A172 (cell line): ENCODE results near the gene GPRIN3. TPM values are rescaled to one million over a fixed set of nuclear protein-coding genes. Genes with fewer than 3 reads are reported as not detected.

Source experiments
- DNase-seq: peaks from one replicate; pipeline ENCODE4 v3.0.0-alpha.2; 2015; ENCODE audit warnings: low spot score
- total RNA-seq: library from RNA; depleted of rRNA; stranded (reverse); fragments of >200 nt; shearing (Covaris generic); gene quantifications from 2 replicates; pipeline ENCODE4 v1.2.3, GENCODE V29; 2014; rRNA removed

GPRIN3 gene
- total RNA-seq, result 0.41 and 0.79 TPM in 2 replicates

DNA sequence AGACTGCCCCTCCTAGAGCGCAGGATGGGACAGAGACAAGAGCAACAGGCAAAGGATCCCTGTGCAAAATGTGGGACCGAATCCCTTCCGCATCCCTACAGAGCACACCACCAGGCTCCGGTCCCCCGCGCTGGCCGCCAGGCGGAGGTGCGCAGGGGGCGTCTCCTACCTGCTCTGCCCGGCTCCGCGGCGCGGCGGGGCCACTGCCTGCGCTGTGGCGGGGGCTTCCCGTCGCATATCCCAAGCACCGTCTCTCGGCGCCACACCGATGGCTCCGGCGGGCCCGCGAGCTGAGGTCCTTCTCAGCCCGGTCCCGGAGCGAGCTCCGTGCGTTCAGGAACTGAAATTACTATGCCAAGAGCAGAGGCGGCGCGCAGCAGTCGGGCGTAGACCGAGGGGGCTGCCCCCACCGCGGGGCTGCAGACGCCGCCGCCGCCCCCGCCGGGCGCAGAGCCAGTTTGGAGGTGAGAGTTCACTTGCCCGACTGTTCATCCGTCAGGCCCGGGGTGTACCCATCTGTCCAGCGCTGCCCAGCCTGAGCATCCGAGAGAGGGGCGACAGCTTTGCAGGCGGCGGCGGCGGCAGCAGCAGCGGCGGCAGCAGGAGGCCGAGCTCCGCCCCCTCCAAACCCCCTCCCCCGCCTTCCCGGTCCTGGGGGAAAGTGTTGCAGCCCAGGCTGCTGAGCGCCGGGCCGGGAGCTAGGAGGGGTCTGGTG lies at the start of gene GPRIN3:
Gene GPRIN3, minus strand, starts transcription at position 355 of the 715 bp plus-strand sequence. CDS start 57,690 bp downstream, outside the sequence.
- DNase-seq, result peak; percentile 4

DNA sequence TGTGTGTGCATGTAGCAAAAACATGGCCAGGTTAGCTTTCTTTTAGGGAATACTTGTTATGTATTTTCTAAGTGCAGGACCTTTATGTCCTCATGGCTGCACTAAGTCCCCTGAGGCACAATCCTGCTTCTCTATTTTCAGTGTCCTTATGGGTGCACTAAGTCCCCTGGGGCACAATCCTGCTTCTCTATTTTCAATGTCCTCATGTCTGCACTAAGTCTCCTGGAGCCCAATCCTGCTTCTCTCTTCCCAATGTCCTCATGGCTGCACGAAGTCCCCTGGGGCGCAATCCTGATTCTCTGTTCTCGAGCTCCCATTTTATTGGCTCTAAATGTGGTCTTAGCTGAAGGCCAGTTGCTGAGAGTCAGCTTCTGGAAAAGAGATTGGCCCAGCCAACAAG lies 49.7 kb upstream of the GPRIN3 start:
- no peak for DNase-seq

DNA sequence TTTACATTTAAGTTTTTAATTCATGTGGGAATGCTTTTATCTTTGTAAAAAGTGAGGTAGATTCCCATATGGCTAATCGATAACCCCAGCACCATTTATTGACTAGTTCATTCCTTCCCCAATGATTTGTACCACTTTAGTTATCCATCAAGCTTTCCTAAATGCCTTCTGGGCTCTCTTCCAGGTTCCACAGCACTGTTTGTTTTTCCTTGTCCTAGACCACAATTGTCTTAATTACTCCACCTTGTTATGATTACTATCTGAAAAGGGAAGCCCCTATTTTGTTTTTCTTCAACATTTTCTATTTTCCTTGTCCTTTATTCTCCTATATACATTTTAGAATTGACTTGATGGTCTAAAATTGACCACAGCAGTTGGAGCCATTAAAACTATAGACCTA lies 48.5 kb upstream of the GPRIN3 start:
- peak; percentile 51 for DNase-seq

DNA sequence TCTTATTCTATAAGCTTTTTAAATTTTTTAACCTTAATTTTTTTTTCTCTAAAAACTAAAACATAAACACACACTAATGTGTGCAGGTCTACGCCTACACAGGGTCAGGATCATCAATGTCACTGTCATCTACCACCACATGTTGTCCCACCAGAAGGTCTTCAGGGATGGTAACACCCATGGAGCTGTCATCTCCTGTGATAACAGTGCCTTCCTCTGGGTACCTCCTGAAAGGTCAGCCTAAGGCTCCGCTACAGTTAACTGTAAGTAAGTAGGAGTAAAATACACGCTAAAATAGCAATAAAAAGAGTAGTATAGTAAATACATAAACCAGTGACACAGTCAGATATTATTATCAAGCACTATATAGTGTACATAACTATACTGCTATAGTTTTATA lies 45.9 kb upstream of the GPRIN3 start:
- DNase-seq, result no peak

DNA sequence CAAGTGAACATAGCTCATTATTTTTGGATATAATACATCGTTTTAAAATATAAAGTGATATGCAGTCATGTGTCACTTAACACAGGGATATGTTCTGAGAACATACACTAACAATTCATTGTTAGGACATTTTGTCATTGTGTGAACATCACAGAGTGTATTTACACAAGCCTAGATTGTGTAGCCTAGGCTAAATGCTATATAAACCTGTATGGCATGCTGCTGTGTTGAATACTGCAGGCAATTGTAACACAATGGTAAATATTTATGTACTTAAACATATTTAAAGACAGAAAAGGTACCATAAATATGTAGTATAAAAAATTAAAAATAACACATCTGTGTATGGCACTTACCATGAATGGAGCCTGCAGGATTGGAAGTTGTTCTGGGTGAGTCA lies 44.9 kb upstream of the GPRIN3 start:
- no peak for DNase-seq

DNA sequence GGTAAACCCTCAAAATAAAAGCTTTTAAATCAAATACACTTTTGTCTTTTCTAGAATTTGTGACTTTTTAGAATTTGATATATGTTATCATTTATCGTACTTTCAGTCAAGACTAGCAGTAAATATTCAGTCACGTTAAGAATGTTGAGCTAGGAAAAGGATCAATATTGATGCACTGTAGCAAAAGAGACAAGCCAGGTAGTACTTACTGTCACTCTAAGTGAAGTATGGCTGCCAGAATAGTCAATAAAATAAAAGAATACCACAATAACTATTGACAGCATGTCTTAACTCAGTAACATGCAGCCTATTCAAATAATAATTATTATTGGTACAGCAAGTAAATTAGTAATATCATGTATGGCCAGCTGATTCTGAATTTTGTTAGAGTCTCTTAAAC lies 43.6 kb upstream of the GPRIN3 start:
- no peak for DNase-seq

DNA sequence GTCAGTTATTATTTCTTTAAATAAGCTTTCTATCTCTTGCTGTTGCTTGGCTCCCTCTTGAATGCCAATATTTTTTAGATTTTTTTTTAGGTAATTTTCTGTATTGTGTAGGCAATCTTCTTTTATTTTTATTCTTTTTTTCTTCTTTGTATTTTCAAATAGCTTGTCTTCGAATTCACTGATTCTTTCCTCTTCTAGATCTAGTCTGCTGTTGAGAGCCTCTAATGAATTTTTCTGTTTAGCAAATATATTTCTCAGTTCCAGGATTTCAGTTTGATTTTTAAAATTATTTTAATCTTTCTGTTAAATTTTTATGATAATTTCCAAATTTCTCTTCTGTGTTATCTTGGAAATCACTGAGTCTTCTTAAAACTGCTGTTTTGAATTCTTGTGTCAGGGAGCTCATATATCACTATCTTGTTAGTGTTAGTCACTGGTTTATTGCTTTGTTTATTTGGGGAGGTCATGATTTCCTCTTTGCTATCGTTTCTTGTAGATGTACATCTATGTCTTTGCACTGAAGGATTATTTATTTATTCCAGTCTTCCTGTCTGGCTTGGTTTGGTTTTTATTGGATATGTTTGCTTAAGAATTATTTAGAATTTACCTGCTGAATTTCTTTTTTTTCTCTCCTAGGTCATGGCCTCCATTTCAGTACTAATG lies 39.9 kb upstream of the GPRIN3 start:
- DNase-seq, result peak; percentile 11

- no peak for DNase-seq
Measured at GRCh38 chr4:89344571-89344970, 37.0 kb upstream of the GPRIN3 start.

GRCh38 chr4:89338206-89338605 lies 30.6 kb upstream of the GPRIN3 start:
- DNase-seq, result no peak

GRCh38 chr4:89337681-89338080 lies 30.1 kb upstream of the GPRIN3 start:
- no peak for DNase-seq

DNA sequence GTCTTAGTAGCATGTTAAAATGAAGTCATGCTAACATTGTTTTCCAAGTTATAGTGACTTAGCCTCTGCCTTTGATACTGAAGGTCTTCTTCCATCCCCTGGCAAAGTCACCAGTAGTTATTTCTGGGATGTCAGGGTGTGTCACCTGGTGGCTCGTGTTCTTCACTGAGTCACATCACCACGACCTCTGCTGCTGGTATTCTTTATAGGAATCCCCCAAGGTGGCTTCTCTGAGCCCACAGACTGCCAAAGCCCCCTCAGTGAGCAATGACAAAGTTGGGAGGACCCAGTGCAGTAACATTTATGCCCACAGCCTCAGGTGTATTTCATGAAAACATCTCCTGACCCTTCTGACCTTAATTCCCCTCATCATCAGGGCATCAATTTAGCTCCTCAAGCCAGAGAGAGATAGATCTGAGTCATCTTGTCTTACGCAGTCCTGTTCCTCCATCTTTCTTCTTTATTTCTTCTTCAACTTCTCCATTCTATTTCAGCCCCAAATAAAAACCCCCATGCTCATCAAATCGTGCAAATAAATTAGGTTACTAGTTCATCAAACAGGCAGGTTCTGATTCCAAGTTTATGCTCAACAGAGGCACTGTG lies 29.3 kb upstream of the GPRIN3 start:
- DNase-seq, result no peak

DNA sequence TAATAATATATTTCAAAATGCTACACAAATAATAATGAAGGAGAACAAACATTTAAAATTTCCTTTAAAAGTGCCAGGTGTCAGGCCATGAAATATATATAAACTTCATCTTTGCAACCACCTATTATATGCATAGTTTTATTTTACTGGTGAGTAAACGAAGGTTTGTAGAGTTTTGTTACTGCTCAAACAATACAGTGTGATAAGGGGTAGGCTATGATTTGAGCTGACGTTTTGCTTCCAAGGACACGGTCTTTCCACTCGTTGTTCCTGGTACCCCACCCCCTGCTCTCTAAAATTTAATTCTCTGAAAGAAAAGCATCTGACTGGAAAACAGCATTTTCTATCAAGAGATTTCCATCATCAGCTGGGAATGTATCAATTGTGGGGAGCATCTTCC lies 27.2 kb upstream of the GPRIN3 start:
- DNase-seq, result no peak

GRCh38 chr4:89334311-89334710 lies 26.7 kb upstream of the GPRIN3 start:
- DNase-seq, result no peak

DNA sequence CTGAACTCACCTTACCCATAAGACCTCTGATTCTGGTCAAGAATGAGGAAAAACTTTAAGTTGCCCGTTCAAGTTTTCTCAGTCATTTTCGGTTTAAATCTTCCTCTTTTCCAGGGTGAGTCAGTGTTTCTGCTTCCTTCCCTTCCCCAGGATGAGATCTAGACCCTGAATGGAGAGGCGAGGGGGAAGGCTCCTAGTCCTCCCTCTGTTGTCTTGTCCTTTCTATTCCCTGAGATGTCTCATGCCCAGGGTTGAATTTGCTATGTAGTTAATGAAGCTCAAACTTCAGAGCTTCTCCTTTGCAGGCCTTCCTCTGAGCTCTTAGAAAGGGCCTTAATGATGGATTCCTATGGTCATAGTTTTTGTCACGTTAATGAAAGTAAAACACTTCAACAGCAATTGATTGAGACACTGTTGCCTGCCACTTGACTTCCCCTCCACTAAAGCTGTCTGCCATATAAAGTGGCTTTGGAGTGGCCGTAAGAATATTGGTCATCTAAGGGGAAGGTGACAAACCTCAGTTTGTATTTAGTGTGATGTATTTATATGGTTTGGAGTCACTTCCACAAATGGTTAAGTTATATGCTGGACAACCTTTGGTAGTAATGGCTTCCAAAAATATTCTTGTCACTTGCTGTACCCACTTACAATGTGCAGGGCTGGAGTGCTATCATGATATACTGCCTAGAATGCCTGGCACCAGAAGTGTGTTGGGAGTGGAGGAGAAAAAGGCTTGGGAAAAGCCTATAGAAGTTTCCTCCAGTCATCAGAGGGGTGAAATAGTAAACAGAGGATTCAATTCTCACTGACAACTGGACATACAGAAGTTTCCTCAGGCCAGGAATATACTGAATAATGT lies 24.3 kb upstream of the GPRIN3 start:
- DNase-seq, result no peak

GRCh38 chr4:89331197-89331596 lies 23.6 kb upstream of the GPRIN3 start:
- no peak for DNase-seq

DNA sequence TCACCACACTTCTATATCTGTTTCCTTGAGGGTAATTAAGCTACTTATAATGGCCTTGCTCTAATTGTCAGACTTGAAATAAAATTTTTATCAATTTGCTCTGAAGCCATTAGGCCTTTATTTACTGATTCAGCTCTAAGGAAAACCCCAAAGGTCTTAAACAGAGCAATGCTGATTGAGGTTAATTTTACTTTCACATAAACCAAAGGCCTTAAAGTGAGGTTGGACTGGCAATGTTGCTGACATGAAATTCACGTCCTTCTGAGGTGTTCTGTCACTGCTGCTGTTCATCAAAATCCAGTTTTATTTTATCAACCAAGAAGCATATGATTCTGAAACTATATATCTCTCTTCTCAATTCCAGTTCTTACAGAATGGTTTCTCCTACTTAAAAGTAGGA lies 21.7 kb upstream of the GPRIN3 start:
- DNase-seq, result no peak

DNA sequence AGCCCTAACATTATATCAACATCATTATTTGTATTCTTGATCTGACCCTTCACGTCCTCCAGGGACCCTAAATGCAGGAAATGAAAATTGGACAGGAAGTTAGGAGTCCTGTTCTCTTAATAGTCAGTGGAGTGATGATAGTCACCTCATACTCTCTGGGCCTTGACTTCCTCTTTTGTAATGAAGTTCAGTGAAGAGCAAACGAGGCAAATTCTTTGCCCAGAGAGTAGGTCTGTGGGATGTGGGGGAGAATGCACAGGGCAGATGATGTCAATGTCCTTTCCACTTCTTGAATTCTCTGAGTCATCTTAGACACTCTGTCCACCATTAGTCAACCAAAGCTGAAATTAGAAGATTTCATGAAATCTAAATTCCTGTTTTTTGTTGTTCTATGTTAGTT lies 17.1 kb upstream of the GPRIN3 start:
- DNase-seq, result peak; percentile 14

- no peak for DNase-seq
Measured at GRCh38 chr4:89322671-89323070, 15.1 kb upstream of the GPRIN3 start.

DNA sequence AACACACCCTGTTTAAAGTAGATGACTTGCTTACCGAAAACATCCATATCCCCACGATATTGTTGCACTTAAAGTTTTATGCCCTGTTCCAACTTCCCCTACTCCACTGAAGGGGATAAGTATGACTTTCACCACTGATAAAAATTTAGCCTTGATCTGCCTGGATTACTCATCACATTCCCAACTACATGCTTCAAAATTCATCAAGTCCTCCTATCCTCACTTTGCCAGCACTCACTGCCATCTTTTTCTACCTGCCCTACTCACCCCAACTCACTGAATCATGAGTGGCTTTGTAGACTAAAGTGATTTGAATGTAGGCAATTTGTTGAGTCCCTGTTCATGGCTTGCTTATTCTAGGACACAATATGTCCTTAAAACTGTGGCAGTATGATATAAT lies 12.2 kb upstream of the GPRIN3 start:
- no peak for DNase-seq

GRCh38 chr4:89316931-89317366 lies 9.3 kb upstream of the GPRIN3 start:
- peak; percentile 76 for DNase-seq

DNA sequence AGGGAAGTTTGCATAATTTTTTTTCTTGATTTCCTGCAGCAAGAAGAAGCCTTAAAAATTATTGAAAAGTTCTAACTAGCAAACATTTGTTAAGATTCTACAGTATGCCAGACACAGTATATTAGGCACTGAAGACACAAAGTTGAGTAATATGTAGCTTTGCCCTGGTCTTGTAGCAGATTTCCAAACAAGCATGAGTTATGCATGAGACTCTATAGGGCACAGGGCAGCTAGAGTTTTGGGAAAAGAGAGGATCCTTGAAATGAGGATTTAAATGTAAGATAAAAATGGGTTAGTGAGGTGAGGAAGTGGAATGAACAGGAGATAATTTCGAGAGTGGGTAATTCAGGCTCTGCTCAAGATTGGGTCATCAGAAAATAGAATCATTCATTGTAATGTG lies 8.6 kb upstream of the GPRIN3 start:
- no peak for DNase-seq

- no peak for DNase-seq
Measured at GRCh38 chr4:89314291-89314690, 6.7 kb upstream of the GPRIN3 start.
